Esophagus squamous epithelium (tissue), 5 donors: Measurements from ENCODE around the gene ARPC2. TPM values are rescaled to one million over a fixed set of nuclear protein-coding genes. Genes with fewer than 3 reads are reported as not detected.

Experiments used
- DNase-seq: peaks from one replicate; lab custom pipeline; 2025; lab: John Stamatoyannopoulos, UW
- H3K27ac ChIP-seq, 4 donors: fragments of 200-600 bp; sonication (generic); one replicate each; pipeline ENCODE4 v1.5.1; 2016 to 2019; ENCODE audit warnings: mild to moderate bottlenecking in 1 of 4
- H3K27me3 ChIP-seq, 4 donors: fragments of 200-600 bp; sonication (generic); 1 replicate in 3 of 4; 2 replicates in 1 of 4; pipeline versions ENCODE4 v1.5.1 to v1.6.0; 2017 to 2021; ENCODE audit warnings: antibody characterized with exemption in 1 of 4
- H3K36me3 ChIP-seq, 3 donors: fragments of 200-600 bp; sonication (generic); one replicate each; pipeline ENCODE4 v1.5.1; 2016 to 2019
- H3K4me1 ChIP-seq, 3 donors: fragments of 200-600 bp; sonication (generic); one replicate each; pipeline ENCODE4 v1.5.1; 2017 to 2019
- H3K4me3 ChIP-seq, 4 donors: fragments of 200-600 bp; sonication (generic); 1 replicate in 3 of 4; 2 replicates in 1 of 4; pipeline ENCODE4 v1.5.1; 2016 to 2019; ENCODE audit warnings: mild to moderate bottlenecking in 2 of 4, moderate library complexity in 1 of 4
- H3K9me3 ChIP-seq, 3 donors: fragments of 200-600 bp; sonication (generic); one replicate each; pipeline ENCODE4 v1.5.1; 2016 to 2019
- POLR2A ChIP-seq, 4 donors: fragments of 450-650 bp; IDR thresholded peaks; one replicate each; pipeline ENCODE4 v1.6.1; 2017; ENCODE audit warnings: antibody characterized with exemption in 4 of 4, mild to moderate bottlenecking in 4 of 4, moderate library complexity in 3 of 4
- whole genome bisulfite sequencing, 2 donors: methylation state at CpG; one replicate each; pipeline ENCODE4 v1.1.5; 2018; 5-methylcytosine and 5-hydroxymethylcytosine counted together
- intact Hi-C: fragments of 100-400 bp; cut with DNase I; formaldehyde crosslinking; loops from one replicate; pipeline ENCODE4 v1.15.0; 2022
- total RNA-seq, 4 donors: library from RNA; depleted of rRNA; stranded (reverse); fragments of >200 nt; gene quantifications; one replicate each; pipeline ENCODE4 v1.1.0, GENCODE V29; 2016
- TF ChIP-seq, protein P1 (sequence below), 6 experiments: fragments of 450-650 bp in 4 of 6; fragments of 200-600 bp in 2 of 6; sonication (generic) in 2 of 6; IDR thresholded peaks; one replicate each; pipeline ENCODE4 v1.5.1; 2016 to 2019; ENCODE audit warnings: antibody characterized with exemption in 6 of 6, mild to moderate bottlenecking in 4 of 6, moderate library complexity in 4 of 6
- donor health status: DM: yes; HTN: yes; CAD: no.

ARPC2 gene
- total RNA-seq, 4 donors from 2014 or later, result 465 to 690 (median 542) TPM

DNA sequence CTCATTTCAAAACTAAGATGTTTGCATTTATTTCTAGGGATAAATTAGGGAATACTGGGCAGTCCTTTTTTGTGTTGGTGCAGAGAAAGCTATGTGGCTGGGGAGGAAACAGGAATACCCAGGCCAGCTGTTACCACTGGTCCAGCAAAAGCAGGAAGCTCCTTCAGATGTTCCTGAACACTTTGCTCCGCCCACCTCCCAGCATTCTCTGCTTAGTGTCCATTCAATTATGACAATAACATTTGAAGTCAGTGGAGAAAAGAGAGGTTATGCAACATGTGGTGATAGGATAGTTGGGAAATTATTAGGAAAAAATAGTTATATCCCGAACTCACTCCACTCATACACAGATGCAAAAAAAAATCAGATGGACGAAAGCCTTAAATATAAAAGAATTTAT is 22.1 kb upstream of the ARPC2 start:
- Histone ChIP-seq H3K9me3 (no peaks in the 10 kb centered on the region), H3K4me3 (no peak overlapping the region), H3K27ac (no peak overlapping the region), H3K36me3 (no peaks in the 10 kb centered on the region), H3K27me3 (peaks cover 0 to 11% (median 0%) of the 10 kb centered on the region in 4 donors), H3K4me1 (no peaks in the 10 kb centered on the region)
- intact Hi-C loops, result no loop called here
- WGBS, 2 donors, result 80 to 89% methylated on average over 3 of the region's 3 CpGs
- no peak for DNase-seq
- no peak for TF ChIP-seq POLR2A (IDR thresholded peaks at IDR 0.05)
- TF ChIP-seq, protein P1, sequence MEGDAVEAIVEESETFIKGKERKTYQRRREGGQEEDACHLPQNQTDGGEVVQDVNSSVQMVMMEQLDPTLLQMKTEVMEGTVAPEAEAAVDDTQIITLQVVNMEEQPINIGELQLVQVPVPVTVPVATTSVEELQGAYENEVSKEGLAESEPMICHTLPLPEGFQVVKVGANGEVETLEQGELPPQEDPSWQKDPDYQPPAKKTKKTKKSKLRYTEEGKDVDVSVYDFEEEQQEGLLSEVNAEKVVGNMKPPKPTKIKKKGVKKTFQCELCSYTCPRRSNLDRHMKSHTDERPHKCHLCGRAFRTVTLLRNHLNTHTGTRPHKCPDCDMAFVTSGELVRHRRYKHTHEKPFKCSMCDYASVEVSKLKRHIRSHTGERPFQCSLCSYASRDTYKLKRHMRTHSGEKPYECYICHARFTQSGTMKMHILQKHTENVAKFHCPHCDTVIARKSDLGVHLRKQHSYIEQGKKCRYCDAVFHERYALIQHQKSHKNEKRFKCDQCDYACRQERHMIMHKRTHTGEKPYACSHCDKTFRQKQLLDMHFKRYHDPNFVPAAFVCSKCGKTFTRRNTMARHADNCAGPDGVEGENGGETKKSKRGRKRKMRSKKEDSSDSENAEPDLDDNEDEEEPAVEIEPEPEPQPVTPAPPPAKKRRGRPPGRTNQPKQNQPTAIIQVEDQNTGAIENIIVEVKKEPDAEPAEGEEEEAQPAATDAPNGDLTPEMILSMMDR (IDR thresholded peaks at IDR 0.05), result no peak

DNA sequence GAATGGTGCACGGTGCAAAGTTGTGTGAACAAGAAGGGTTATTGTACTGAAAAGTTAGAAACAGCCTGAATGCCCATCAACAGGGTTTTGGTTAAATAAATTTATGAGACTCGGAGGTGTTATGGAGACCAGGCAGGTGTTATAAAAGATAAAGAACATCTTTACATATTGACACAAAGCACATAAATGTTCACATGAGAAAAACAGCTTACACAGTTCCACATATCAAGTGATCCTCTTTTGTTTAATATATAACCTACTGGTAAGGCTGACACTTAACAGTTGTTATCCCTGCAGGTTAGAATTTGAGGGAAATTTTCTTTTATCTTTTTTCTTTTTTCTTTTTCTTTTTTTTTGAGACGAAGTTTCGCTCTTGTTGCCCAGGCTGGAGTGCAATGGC is 20.0 kb upstream of the ARPC2 start:
- no peaks in the 10 kb centered on the region for H3K36me3 ChIP-seq
- H3K4me3 ChIP-seq, result no peak overlapping the region
- 78 to 79% methylated on average over 4 of the region's 4 CpGs for WGBS, 2 donors
- H3K27ac ChIP-seq, result no peak overlapping the region
- peaks cover 0 to 11% (median 0%) of the 10 kb centered on the region in 4 donors for H3K27me3 ChIP-seq
- intact Hi-C loops, result no loop called here
- H3K9me3 ChIP-seq, result no peaks in the 10 kb centered on the region
- H3K4me1 ChIP-seq, result no peaks in the 10 kb centered on the region
- no peak for DNase-seq
- TF ChIP-seq, protein P1 (IDR thresholded peaks at IDR 0.05), result no peak
- TF ChIP-seq POLR2A (IDR thresholded peaks at IDR 0.05), result no peak

DNA sequence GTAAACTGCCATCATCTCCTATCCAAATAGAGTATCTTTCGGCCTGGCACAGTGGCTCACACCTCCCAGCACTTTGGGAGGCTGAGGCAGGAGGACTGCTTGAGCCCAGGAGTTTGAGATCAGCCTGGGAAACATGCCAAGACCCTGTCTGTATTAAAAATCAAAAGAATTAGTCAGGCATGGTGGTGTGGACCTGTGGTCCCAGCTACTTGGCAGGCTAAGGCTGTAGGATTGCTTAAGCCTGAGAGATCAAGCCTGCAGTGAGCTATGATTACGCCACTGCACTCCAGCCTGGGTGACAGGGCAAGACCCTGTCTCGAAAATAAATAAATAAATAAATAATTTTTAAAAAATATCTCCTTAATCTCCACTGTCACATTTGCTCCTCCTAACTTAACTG is 14.7 kb upstream of the ARPC2 start:
- no peak overlapping the region for H3K4me3 ChIP-seq
- DNase-seq, result no peak
- intact Hi-C loops, result no loop called here
- H3K27me3 ChIP-seq, result peaks cover 0 to 11% (median 0%) of the 10 kb centered on the region in 4 donors
- 85 to 92% methylated on average over 3 of the region's 3 CpGs for WGBS, 2 donors
- no peaks in the 10 kb centered on the region for H3K4me1 ChIP-seq
- no peak for TF ChIP-seq POLR2A (IDR thresholded peaks at IDR 0.05)
- TF ChIP-seq, protein P1 (IDR thresholded peaks at IDR 0.05), result no peak
- no peak overlapping the region for H3K27ac ChIP-seq
- H3K9me3 ChIP-seq, result no peaks in the 10 kb centered on the region
- no peaks in the 10 kb centered on the region for H3K36me3 ChIP-seq

DNA sequence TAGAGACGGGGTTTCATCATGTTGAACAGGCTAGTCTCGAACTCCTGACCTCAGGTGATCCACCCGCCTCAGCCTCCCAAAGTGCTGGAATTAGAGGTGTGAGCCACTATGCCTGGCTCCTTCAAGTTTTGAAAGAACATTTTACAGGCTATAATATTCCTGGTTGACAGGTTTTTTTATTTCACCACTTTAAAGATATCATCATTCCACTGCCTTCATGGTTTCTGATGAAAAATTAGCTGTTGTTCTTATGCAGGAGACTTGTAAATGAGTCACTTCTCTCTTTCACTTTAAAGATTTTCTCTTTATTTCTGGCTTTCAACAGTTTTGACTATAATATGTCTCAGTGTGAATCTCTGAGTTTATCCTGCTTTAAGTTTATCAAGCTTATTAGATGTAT is 7.9 kb upstream of the ARPC2 start:
- no peaks in the 10 kb centered on the region for H3K36me3 ChIP-seq
- WGBS, 2 donors, result 88 to 100% methylated on average over 3 of the region's 3 CpGs
- DNase-seq, result no peak
- no peak overlapping the region for H3K4me3 ChIP-seq
- intact Hi-C loops, result no loop called here
- no peaks in the 10 kb centered on the region for H3K4me1 ChIP-seq
- no peak overlapping the region for H3K27ac ChIP-seq
- TF ChIP-seq POLR2A (IDR thresholded peaks at IDR 0.05), result no peak
- TF ChIP-seq, protein P1 (IDR thresholded peaks at IDR 0.05), result no peak
- H3K27me3 ChIP-seq, result no peaks in the 10 kb centered on the region
- H3K9me3 ChIP-seq, result no peaks in the 10 kb centered on the region

DNA sequence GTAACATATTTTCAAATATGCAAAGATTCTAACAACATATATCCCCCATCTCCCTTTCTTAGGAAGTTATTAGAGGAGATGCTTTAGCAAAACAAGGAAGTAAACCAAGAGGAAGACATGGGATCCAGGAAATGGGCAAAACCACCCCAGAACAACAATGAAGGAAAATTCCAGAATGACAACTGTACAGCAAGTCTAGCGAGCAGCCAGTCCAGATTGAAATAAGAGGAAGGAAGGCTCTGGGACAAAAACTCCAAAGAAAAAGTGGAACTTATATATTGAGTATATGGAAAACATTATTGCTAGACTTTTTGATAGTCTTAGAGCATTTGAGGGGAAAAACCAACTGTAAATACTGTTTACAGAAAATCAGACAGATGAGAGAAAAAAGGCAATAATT is 2.9 kb upstream of the ARPC2 start:
- DNase-seq, result no peak
- 54 to 77% methylated on average over 1 of the region's 1 CpG for WGBS, 2 donors
- TF ChIP-seq, protein P1 (IDR thresholded peaks at IDR 0.05), result no peak
- TF ChIP-seq POLR2A (IDR thresholded peaks at IDR 0.05), result no peak
- H3K27ac ChIP-seq, result no peak overlapping the region
- no peaks in the 10 kb centered on the region for H3K36me3 ChIP-seq
- no peaks in the 10 kb centered on the region for H3K9me3 ChIP-seq
- H3K27me3 ChIP-seq, result no peaks in the 10 kb centered on the region
- H3K4me1 ChIP-seq, result peaks cover 5 to 21% (median 12%) of the 10 kb centered on the region in 3 donors
- intact Hi-C loops, result no loop called here
- H3K4me3 ChIP-seq, result no peak overlapping the region
